HFFc6 (cell line): ENCODE measurements around the gene ESRRB. TPM values are rescaled to one million over a fixed set of nuclear protein-coding genes. Genes with fewer than 3 reads are reported as not detected.

Experiments used
- DNase-seq: peaks from one replicate; pipeline ENCODE4 v3.0.0-alpha.2; 2018
- H3K27ac Mint-ChIP-seq: 2 replicates; pipeline ENCODE4 v1.8.0; 2020; ENCODE audit warnings: mild to moderate bottlenecking, mixed read lengths
- H3K27me3 Mint-ChIP-seq: 2 replicates; pipeline ENCODE4 v1.8.0; 2021; ENCODE audit warnings: mild to moderate bottlenecking, moderate library complexity, mixed read lengths; ENCODE audit not compliant: insufficient read depth
- H3K36me3 Mint-ChIP-seq: 2 replicates; pipeline ENCODE4 v1.8.0; 2021; ENCODE audit warnings: low read depth, mixed read lengths
- H3K4me1 Mint-ChIP-seq: 2 replicates; pipeline ENCODE4 v1.8.0; 2020; ENCODE audit warnings: low read depth, mixed read lengths
- H3K4me3 Mint-ChIP-seq: 2 replicates; pipeline ENCODE4 v1.8.0; 2020; ENCODE audit warnings: mild to moderate bottlenecking, moderate library complexity, mixed read lengths
- H3K9me3 Mint-ChIP-seq: 2 replicates; pipeline ENCODE4 v1.8.0; 2020; ENCODE audit warnings: mild to moderate bottlenecking, mixed read lengths
- CTCF ChIP-seq: fragments of 200-600 bp; sonication (generic); IDR thresholded peaks from 2 replicates; pipeline ENCODE4 v1.5.0; 2021; ENCODE audit warnings: antibody characterized with exemption, mild to moderate bottlenecking
- total RNA-seq, 6 experiments: library from RNA; stranded (reverse); fragmentation: NEBNext Ultra II Directional; extraction: Animal tissue kit (Norgen Biotek cat#: 25700); gene quantifications; 2 replicates in 1 of 6; 3 replicates in 5 of 6; pipeline ENCODE4 v1.2.3, GENCODE V29; 2021

The ESRRB gene
- total RNA-seq, 6 experiments from 2014 or later, result not detected

- Mint-ChIP-seq H3K36me3 (no peaks in the 10 kb centered on the region), H3K27ac (no peak overlapping the region), H3K27me3 (peaks cover 19% of the 10 kb centered on the region), H3K4me1 (peaks cover 15% of the 10 kb centered on the region), H3K4me3 (no peak overlapping the region), H3K9me3 (no peaks in the 10 kb centered on the region)
- DNase-seq, result no peak
- no peak for TF ChIP-seq CTCF
These were observed 125.3 kb downstream of the ESRRB start for GRCh38 chr14:76501156-76501720.

DNA sequence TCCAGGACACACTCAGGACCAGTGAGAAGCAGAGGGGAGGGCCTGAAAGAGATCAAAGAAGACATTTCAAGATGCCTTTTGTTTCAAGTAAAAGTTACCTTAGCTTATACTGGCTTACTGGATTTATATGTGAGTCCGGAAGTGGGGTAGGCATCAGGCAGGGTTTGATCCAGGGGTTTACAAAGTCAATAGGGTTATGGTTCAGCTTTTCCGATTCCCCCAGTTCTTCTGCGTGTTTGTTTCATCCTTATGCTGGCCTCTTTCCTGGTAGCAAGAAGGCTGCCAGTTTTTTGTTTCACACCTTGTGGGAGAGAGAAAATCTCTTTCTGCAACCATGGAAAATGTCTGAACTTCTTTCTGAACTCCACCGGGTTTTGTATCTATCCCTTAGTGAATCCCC lies 126.3 kb downstream of the ESRRB start:
- DNase-seq, result no peak
- H3K36me3 Mint-ChIP-seq, result no peaks in the 10 kb centered on the region
- no peak overlapping the region for H3K4me3 Mint-ChIP-seq
- TF ChIP-seq CTCF, result no peak
- no peaks in the 10 kb centered on the region for H3K9me3 Mint-ChIP-seq
- H3K4me1 Mint-ChIP-seq, result peaks cover 15% of the 10 kb centered on the region
- no peak overlapping the region for H3K27ac Mint-ChIP-seq
- H3K27me3 Mint-ChIP-seq, result peaks cover 20% of the 10 kb centered on the region

GRCh38 chr14:76502638-76503037 lies 126.7 kb downstream of the ESRRB start:
- no peak for TF ChIP-seq CTCF
- Mint-ChIP-seq H3K4me3 (no peak overlapping the region), H3K27me3 (peaks cover 20% of the 10 kb centered on the region), H3K36me3 (no peaks in the 10 kb centered on the region), H3K27ac (no peak overlapping the region), H3K4me1 (peaks cover 15% of the 10 kb centered on the region), H3K9me3 (no peaks in the 10 kb centered on the region)
- DNase-seq, result no peak

DNA sequence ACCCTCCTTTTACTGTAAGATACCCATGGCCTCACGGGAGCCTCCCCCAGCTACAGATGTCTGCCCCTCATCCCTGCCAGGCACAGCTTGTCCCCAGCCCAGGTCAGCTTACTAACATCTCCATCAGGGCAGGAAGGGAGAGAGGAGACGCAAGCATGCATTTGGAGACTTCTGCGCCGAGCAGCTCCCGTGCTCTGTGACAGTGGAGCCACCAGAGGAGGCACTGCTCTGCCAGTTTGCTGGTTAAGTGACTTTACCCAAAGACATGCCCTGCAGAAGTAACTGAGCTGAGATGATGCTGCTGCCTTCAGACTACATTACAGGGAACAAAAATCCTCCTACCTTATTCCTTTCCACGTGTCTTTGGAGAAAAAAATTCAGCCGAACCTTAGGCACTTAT lies 133.4 kb downstream of the ESRRB start:
- TF ChIP-seq CTCF, result no peak
- Mint-ChIP-seq H3K4me1 (no peaks in the 10 kb centered on the region), H3K27me3 (peaks cover 22% of the 10 kb centered on the region), H3K9me3 (no peaks in the 10 kb centered on the region), H3K27ac (no peak overlapping the region), H3K36me3 (no peaks in the 10 kb centered on the region), H3K4me3 (no peak overlapping the region)
- no peak for DNase-seq

DNA sequence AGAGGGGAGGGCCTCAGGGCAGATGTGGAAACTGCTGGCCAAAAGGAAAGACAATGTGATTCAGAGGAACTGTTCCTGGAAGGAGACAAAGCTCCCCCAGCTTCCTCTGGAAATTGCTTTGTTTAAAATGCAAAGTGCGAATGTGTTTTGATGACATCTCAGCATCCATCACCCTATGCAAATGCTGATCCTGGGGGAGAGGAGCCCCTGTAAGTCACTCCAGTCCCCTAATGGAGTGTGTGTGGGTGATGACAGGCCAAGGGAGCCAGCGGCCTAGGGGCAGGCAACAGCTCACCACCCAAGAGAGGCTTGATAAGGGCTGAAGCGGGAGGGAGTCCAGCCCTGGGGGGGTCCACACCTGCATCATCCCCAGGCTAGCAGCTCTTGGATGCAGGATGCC lies 134.2 kb downstream of the ESRRB start:
- Mint-ChIP-seq H3K36me3 (no peaks in the 10 kb centered on the region), H3K27ac (no peak overlapping the region), H3K27me3 (peaks cover 20% of the 10 kb centered on the region), H3K4me3 (no peak overlapping the region), H3K9me3 (no peaks in the 10 kb centered on the region), H3K4me1 (no peaks in the 10 kb centered on the region)
- TF ChIP-seq CTCF, result no peak
- DNase-seq, result no peak
